ENCODE data around the gene SLC35F6.
A peak's percentile ranks its signal among the peaks of the same experiment; 100 is the strongest.
"Not testable (repeated sequence)": the region's sequence is repeated elsewhere in the genome, so short reads cannot be mapped to it uniquely, and the experiment has no call there.

Gene SLC35F6

DNA sequence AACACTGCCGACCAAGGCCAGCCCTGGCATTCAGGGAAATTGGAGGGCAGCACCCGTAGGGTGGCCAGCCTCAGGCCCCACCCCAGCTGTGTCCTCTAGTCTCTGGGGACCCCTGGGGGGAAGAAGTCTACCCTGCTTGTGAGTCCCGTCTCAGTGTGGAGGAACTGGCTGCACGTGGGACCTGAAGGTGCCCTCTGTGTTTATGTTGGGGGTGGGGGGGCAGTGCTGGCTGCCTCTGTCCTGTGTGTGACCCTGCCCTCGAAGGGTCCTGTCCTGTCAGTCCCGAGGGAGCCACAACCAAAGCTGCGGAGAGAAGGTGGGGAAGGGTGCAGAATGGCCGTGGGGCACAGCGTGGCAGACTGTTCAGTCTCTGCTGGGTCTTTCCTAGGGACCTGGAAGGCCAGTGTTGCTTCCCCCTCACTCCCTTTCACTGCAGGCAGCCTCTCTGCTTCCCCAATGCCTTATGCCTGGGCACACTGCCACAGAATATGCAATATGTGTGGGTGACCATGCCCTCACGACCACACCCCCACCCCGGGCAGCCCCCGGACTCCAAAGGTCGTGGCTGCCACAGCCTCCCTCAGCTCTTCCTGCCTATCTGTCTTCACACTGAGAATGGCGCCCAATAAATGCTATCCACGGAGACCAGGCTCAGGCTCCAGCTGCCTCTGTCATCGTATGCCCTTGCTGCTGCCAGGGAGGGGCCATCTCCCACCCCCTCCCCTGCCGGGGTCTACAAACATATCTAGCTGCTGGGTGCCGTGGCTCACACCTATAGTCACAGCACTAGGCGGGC, 33.3 kb upstream of the SLC35F6 start:
- DNase-seq (ENCODE audit: low spot score) = no peak

DNA sequence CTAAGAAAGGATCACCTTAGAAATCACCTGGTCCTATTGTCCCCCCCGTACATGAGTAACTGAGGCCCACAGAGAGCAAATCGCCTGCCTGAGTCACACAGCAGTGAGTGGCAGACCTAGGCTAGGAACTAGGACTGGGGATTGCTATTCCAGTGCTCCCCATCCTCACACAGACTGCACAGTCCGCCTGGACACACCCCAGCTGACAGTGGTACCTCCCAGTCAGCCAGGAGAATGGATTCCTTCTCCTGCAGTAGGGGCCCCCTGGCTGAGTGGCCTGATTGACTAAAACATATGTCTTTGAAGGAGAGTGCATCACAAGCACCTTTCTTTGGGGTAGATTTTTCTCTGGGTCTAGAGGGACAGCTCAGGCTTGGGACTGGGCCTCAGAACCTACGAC, 32.4 kb upstream of the SLC35F6 start:
- DNase-seq (ENCODE audit: low spot score) = no peak

DNA sequence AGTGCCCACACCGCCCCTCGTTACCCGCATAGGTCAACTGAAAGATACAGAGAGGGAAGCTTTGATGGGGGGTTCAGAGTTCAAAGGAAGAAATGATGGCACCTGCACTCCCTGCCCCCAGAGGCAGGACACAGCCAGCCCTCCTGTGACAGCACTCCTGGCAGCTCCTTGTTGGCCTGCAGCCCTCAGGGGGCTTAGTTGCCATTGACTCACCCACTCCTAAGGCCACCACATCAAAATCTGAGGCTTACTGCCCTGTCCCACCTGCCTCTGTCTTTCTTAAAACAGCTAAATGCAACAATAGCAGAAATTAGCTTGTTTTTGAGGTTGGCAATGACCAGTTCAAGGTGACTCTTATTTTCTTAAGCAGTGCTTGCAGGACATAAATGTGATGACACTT, 31.6 kb upstream of the SLC35F6 start:
- DNase-seq (ENCODE audit: low spot score) = no peak

DNA sequence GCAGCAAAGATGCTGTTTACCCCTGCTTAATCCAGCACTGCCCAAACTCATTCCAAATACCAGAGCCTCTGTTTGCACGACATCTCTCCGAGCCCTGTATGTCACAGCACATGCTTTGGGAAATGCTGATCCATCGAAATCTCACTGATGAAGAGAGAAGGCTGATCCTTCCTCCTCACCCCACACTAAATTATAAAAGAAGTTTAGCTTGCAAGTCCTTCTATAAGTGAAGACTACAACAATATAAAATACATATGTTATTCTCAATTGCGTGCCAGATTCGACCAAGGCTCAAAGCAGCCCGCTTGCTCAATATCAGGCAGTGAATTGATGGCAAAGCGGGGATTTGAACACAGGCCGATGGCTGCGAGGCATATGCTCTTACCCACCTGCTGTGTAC, 30.7 kb upstream of the SLC35F6 start:
- no peak for DNase-seq (ENCODE audit: low spot score)

DNA sequence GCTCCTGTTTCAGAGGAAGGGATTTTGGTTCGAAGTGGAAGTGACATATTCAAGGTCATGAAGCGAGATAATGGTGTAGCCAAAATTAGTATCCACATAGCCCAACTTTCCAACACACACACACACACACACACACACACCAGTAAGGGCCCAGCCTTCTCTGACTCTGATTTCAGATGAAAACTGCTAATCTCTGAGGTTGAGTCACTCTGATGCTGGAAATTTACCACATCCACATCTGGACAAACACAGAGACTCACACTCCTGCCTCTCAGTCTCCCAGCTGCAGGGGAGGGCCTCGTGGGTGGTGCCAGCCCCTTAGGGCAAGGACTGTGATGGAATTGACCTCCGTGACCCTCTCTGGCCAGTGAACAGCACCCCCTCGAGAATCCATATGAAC, 29.0 kb upstream of the SLC35F6 start:
- DNase-seq (ENCODE audit: low spot score) = no peak

DNA sequence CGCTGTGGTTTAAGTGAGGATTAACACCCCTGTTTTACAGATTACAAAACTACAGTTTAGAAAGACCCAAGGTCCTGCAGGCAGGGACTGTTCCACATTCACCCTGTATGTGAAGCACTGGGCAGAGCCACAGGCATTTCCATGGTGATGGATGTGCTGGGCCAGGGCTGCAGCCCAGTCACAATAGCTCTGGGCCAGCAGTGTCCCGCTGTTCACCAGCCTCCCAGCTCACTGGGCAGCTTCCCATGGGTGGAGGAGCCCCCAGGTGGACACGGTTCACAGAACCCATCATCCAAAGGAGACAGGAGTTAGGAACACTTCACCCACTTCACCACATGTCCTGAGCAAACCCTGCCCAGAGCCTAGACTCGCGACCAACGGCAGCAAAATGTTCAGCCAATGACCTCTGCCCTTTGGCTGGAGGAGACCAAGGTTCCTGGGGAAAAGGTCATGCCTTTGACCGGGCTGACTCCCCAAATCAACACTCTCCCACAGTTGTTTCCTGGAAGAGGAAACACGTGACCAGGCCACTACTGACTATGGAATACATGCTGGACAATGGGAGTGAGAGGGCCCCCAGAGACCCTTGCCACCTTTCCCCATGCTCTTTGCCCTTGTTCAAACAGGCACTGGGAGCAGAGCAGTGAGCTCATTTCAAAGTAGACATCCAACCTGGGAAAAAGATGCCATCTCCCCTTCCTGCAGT, 28.0 kb upstream of the SLC35F6 start:
- no peak for DNase-seq (ENCODE audit: low spot score)

DNA sequence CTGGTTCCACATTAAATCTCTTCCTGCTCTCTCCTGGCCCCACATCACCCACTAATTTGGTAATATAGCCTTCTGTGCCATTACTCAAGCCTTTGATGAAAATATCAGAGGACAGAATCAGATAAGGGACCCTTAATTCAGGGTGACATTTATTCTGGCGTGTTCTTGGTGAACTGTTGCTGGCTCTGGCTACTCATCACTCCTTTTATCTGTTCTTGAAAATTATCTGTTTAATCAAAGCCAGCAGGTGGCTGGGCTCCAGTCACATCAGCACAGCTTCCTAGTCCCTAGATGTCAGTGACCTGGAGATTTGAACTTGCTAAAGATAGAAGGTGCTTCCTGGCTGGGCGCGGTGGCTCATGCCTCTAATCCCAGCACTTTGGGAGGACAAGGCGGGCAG, 26.9 kb upstream of the SLC35F6 start:
- DNase-seq (ENCODE audit: low spot score) = no peak

DNA sequence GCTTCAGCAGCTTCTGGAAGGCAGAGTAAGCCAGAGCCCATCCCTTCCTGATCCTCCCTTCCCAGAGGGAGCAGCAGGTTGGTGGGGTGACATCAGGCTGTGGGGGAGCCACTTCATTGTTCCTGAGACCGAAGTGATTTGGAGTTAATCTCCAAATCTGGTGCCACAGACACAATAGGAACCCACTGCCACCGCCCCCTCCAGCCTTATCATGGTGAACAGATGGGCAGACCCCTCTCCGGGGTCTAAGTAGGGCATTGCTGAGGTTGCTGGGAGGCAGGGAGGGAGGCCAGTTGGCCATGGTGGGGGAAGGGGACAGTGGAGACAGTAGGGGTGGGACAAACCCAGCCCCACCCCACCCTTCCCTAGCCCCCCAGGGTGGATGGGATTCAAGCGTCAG, 25.6 kb upstream of the SLC35F6 start:
- no peak for DNase-seq (ENCODE audit: low spot score)

DNA sequence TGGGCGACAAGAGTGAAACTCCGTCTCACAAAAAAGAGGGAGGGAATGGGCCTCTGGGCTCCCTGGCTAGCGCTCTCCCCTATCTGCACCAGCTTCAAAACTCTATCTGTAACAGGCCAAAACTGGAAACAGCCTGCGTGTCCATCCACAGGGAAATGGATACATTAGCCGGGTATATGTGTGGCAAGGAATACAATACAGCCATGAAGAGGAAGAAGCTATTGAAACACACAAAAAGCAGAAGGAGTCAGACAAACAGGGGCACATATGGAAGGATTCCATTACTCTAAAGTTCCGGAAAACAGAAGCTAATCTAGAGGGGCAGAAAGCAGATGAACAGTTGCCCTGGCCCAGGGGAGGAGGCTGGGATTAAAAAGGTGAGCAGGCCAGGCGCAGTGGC, 24.6 kb upstream of the SLC35F6 start:
- no peak for DNase-seq (ENCODE audit: low spot score)

DNA sequence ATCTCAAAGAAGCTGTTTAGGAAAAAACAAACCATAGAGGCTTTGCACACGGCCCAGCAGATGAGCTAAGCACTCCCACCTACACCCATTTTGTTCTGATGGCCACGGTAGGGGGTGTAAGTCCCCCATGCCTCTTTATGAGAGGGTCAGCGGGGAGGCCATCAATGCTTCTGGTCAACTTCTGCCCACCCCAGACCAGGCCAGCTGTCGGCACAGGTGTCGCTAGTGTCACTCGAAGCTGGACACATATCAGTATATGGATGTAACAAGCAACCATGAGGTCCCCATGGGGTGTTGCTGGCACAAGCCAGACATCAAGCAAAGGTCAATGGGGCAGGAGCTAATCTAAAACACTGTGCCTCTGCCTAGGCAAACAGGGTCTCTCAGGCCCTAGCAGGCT, 23.7 kb upstream of the SLC35F6 start:
- DNase-seq (ENCODE audit: low spot score) = no peak

DNA sequence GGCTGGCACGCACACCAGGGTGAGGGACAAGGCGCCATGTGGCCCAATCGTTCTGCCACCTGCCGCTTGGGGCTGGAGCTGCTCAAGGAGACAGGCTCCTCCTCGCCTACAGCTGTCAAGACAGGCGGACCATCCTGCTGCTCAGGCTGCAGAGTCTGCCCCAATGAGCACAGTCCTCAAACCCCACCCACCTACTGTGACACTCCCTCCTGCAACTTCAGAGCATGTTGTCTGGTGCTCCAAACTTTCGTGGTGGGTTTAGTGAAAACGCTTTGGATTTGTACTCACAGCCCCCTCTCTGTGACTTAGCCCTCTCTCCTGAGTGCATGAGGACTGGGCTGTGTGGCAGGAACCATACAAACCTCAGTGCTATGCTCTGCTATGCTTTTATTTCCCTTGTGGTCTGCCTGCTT, 23.2 kb upstream of the SLC35F6 start:
- no peak for DNase-seq (ENCODE audit: low spot score)

DNA sequence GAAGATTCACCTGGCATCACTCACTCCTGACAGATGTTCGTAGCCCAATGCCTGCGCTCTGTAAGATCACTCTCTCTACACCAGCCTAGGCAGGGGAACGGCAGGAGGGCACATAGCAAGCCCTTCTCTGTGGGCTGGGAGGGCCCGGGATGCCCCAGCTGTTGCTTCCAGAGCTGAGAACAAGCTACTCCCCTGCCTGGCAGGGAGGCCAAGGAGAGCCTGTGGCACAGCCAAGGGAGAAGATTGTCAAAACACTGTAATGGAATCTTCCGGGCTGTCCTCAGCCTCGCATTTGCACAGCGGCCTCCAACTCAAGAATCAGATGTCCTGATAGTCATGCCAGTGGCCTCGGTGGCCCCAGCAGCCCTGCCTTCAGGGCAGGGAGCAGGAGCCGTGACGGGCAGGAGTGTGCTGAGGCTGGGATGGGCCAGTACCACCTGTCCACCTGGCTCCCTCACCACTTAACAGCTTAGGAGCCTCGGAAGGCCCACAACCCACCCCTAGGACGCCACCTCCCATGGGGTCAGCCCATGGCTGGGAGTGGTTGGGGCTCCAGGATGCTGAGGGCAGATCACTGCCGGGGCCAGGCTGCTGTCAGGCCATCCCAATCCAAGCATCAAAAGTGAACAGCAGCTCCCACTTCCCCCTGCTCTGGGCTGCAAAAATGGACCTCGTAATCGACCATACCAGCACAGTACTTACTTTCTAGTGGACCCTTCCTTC, 21.9 kb upstream of the SLC35F6 start:
- no peak for DNase-seq (ENCODE audit: low spot score)

DNA sequence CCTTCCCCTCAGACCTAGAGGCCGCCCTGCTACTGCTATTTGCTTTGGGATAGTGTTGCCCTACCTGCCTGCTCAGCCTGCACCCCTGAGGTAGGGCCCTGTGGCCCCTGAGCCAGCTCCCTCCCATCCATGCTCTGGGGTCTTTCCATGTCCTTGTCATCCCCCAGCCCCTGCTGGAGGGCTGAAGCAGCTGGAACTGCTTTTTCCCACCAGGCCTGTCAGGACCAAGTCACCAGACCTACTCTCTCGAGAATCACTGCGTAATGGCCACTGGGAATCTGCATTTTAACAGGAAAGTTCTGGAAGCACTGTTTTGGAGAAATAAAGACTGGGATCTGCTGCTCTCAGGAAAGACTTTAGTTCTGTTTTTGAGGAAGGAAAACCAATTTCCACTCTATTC, 20.2 kb upstream of the SLC35F6 start:
- no peak for DNase-seq (ENCODE audit: low spot score)

DNA sequence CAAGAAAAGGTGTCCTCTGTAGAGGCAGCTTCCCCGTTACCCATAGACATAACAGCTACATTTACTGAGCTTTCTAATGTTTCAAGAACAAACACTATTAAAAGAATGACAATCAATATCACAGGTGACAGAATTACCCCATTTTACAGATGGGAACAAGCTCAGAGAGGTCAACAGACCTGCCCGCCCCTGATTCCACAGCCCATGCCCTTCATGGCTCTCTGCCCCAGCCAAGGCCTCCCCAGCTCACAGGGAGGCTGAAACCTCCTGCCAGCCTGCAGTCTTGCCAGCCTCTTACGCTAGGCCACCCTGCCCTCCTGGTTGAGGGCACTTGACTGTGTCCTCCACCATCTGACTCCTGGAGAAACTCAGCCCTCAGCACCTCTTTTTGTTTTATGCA, 19.1 kb upstream of the SLC35F6 start:
- no peak for DNase-seq (ENCODE audit: low spot score)

DNA sequence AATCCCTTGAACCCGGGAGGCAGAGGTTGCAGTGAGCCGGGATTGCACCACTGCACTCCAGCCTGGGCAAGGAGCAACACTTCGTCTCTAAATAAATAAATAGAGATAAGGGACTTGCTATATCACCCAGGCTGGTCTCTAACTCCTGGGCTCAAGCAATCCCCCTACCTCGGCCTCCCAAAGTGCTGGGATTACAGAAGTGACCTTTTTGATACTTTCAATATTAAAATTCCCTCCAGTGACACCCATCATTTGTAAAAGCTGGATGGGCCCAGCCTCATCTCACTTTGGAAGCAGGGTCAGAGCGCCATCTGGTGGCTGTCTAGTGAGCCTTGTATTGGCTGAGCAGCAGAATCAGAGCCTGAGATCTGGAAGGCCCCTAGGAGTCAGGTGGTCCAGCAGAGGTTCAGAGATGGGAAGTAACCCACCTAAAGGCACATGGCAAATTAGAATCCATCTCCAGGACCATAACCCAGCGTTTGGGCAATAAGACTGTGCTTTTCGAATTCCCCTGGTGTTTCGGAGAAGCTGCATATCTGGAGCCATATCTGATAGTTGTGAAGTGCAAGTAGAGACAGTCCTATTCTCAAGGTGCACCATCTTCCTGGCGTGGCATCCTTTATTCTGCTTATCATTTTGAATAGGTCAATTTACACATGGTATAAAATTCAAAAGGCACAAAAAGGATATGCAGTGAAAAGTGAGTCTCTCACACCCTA, 18.3 kb upstream of the SLC35F6 start:
- peak; percentile 51 for DNase-seq (ENCODE audit: low spot score)

DNA sequence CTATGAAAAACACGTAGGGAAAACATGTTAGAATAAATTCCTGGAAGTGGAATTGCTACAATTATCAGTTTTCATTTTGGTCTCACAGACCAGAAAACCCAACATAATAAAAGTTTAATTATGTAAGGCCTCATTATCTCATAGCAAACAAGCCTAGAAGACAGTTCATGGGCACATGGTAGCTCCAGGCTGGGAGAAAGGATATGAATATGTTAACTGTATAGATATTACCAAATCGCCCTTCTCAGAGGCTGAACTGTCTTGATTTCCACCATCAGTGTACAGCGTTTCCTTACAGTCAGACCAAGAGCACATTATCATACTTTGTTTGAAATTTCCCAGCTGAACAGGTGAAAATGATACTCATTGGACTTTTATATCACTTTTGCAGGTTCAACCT, 17.1 kb upstream of the SLC35F6 start:
- DNase-seq (ENCODE audit: low spot score) = no peak

DNA sequence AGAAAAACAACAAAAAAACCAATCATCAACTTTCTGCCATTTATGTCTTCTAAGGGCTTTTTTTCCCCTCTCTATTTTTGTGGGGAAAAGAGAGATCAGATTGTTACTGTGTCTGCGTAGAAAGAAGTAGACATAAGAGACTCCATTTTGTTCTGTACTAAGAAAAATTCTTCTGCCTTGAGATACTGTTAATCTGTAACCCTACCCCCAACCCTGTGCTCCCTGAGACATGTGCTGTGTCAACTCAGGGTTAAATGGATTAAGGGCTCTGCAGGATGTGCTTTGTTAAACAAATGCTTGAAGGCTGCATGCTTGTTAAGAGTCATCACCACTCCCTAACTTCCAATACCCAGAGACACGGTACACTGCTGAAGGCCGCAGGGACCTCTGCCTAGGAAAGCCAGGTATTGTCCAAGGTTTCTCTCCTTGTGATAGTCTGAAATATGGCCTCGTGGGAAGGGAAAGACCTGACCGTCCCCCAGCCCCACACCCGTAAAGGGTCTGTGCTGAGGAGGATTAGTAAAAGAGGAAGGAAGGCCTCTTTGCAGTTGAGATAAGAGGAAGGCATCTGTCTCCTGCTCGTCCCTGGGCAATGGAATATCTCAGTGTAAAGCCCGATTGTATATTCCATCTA, 14.2 kb upstream of the SLC35F6 start:
- DNase-seq (ENCODE audit: low spot score) = not testable (repeated sequence)

DNA sequence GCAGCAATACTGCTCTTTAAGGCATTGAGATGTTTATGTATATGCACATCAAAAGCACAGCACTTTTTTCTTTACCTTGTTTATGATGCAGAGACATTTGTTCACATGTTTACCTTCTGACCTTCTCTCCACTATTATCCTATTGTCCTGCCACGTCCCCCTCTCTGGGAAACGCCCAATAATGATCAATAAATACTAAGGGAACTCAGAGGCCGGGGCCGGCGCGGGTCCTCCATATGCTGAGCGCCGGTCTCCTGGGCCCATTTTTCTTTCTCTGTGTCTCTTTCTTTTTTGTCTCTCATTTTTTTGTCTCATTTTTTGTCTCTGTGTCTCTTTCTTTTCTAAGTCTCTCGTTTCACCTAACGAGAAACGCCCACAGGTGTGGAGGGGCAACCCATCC, 13.6 kb upstream of the SLC35F6 start:
- not testable (repeated sequence) for DNase-seq (ENCODE audit: low spot score)

DNA sequence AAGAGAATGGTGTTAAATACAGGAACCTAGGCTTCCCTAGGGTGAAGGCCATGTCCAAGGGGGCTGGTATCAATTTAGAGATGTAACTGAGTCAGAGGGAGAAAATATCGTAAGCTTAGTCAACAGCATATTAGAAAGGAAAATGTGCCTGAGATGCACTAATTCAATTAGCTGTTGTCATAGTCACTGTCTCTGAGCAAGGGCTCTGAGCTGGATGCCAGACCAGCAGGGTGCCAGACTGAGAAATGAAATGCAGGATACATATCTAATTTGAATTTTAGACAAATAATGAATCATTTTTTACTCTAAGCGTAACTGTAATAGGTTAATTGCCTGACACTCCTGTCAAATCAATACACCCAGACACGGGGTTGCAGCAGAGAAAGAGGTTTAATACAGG, 11.4 kb upstream of the SLC35F6 start:
- no peak for DNase-seq (ENCODE audit: low spot score)

DNA sequence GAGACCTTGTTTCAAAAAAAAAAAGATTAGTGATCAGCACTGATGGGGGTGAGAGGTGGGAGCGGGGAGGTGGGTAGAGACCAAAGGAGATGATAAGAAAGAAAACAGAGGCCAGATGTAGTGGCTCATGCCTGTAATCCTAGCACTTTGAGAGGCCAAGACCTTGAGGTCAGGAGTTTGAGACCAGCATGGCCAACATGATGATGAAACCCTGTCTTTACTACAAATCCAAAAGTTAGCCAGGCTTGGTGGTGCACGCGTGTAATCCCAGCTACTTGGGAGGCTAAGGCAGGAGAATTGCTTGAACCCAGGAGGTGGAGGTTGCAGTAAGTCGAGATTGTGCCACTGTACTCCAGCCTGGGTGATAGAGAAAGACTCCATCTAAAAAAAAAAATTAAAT, 9.5 kb upstream of the SLC35F6 start:
- no peak for DNase-seq (ENCODE audit: low spot score)

DNA sequence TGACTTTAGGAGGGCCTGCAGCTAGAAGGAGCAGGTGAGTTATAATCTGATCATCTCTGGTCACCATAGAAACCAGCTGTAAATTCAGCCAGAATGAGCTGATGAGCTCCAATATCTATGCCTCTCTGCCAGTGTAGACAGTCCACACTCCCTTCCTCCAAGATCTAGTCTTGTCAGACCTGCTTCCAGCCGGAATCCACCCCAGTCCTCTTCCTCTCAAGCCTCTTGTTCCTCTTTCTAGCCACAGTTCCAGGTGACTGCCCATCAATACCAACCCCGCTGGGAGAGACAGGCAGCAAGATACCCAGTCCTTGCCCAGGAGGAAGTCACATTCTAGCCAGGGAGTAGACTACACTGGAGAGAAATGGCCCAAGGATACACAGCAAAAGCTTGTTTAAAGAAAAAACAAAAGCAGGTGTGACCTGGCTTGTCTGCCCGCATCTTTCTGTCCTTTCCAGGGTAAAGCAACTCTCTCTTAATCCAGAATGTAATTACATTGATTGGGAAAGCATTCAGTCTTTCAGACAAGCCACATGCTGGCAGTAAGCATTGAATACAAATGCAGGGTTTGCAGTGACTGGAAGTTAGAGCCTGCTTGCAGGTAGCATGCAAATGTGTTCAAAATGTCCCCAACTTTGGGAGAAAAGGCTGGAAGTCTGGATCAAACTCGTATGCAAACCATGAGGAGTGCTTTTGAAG, 9.0 kb upstream of the SLC35F6 start:
- no peak for DNase-seq (ENCODE audit: low spot score)
